ENCODE data around the gene UQCC2. TPM values are rescaled to one million over a fixed set of nuclear protein-coding genes. Genes with fewer than 3 reads are reported as not detected.

Gene UQCC2
- polyA plus RNA-seq, 4 donors: 55.9 to 87.9 (median 59.4) TPM

- no peak for DNase-seq (ENCODE audit: low read depth in 4 of 4, low spot score in 2 of 4)
Observed at GRCh38 chr6:33662318-33662717, 49.2 kb downstream of the UQCC2 start.

- DNase-seq (ENCODE audit: low read depth in 4 of 4, low spot score in 2 of 4): no peak
Observed at GRCh38 chr6:33661106-33661838, 50.2 kb downstream of the UQCC2 start.

- DNase-seq (ENCODE audit: low read depth in 4 of 4, low spot score in 2 of 4): no peak
Observed at GRCh38 chr6:33659986-33660385, 51.5 kb downstream of the UQCC2 start.

- DNase-seq (ENCODE audit: low read depth in 4 of 4, low spot score in 2 of 4): no peak
Observed at GRCh38 chr6:33658982-33659689, 52.4 kb downstream of the UQCC2 start.

- DNase-seq (ENCODE audit: low read depth in 4 of 4, low spot score in 2 of 4): no peak
Observed at GRCh38 chr6:33656844-33657243, 54.7 kb downstream of the UQCC2 start.

- no peak for DNase-seq (ENCODE audit: low read depth in 4 of 4, low spot score in 2 of 4)
Observed at GRCh38 chr6:33654831-33655554, 56.5 kb downstream of the UQCC2 start.

GRCh38 chr6:33652002-33652401 is 59.5 kb downstream of the UQCC2 start:
- DNase-seq (ENCODE audit: low read depth in 4 of 4, low spot score in 2 of 4): no peak

- DNase-seq (ENCODE audit: low read depth in 4 of 4, low spot score in 2 of 4): no peak
Observed at GRCh38 chr6:33651403-33651802, 60.1 kb downstream of the UQCC2 start.

Other genes with a start within 250 kb of the UQCC2 start
- gene BAK1, start 131.4 kb downstream of the UQCC2 start, polyA plus RNA-seq (ENCODE audit: insufficient read length in 4 of 4): 10 to 100 TPM; 20.2 to 28.4 (median 23.2) TPM
- gene ITPR3, start 90.4 kb downstream of the UQCC2 start, polyA plus RNA-seq (ENCODE audit: insufficient read length in 4 of 4): 10 to 100 TPM in 1 of 4 donors, 1 to 10 TPM in 3; 7.9 to 10.4 (median 8.4) TPM
- 1 to 10 TPM in 1 of 4 donors, under 1 TPM in 3; 0.91 to 1.2 (median 0.94) TPM for gene IP6K3, start 35.2 kb upstream of the UQCC2 start, polyA plus RNA-seq (ENCODE audit: insufficient read length in 4 of 4)
- 10 to 100 TPM; 62.3 to 82.4 (median 71.2) TPM for gene LEMD2, start 77.4 kb upstream of the UQCC2 start, polyA plus RNA-seq (ENCODE audit: insufficient read length in 4 of 4)
- 1 to 10 TPM; 1.3 to 2.4 (median 1.5) TPM for gene MLN, start 92.3 kb upstream of the UQCC2 start, polyA plus RNA-seq (ENCODE audit: insufficient read length in 4 of 4)

Measured in left renal cortex interstitium (tissue), 4 donors.